Progenitor cell of endocrine pancreas (in vitro differentiated cells): ENCODE measurements around the gene SEPTIN8. TPM values are rescaled to one million over a fixed set of nuclear protein-coding genes. Genes with fewer than 3 reads are reported as not detected.

ENCODE experiments used
- DNase-seq: peaks from one replicate; pipeline ENCODE4 v3.0.0; 2021; ENCODE audit warnings: low spot score; ENCODE audit not compliant: unreplicated experiment
- H3K27ac Mint-ChIP-seq: 2 replicates; pipeline ENCODE4 v1.8.0; 2021; ENCODE audit warnings: mild to moderate bottlenecking, moderate library complexity, mixed read lengths
- H3K27me3 Mint-ChIP-seq: 2 replicates; pipeline ENCODE4 v1.8.0; 2021; ENCODE audit warnings: mixed read lengths
- H3K36me3 Mint-ChIP-seq: 2 replicates; pipeline ENCODE4 v1.8.0; 2022; ENCODE audit warnings: mixed read lengths; ENCODE audit not compliant: insufficient read depth
- H3K4me1 Mint-ChIP-seq: 2 replicates; pipeline ENCODE4 v1.8.0; 2021; ENCODE audit warnings: low read depth, mixed read lengths
- H3K4me3 Mint-ChIP-seq: 2 replicates; pipeline ENCODE4 v1.8.0; 2021; ENCODE audit warnings: low read depth, mild to moderate bottlenecking, moderate library complexity, mixed read lengths
- H3K9me3 Mint-ChIP-seq: 2 replicates; pipeline ENCODE4 v1.8.0; 2021; ENCODE audit warnings: low read depth, mixed read lengths
- total RNA-seq: library from RNA; stranded (reverse); gene quantifications from 2 replicates; pipeline ENCODE4 v1.2.1, GENCODE V29; 2021
- TF ChIP-seq, protein P1 (sequence below): fragments of 200-600 bp; sonication (generic); IDR thresholded peaks from one replicate; pipeline ENCODE4 v1.5.0; 2021; ENCODE audit warnings: antibody characterized with exemption, mild to moderate bottlenecking; ENCODE audit not compliant: unreplicated experiment

Gene SEPTIN8
- total RNA-seq, 1 donor from 2014 or later: 67.2 TPM

DNA sequence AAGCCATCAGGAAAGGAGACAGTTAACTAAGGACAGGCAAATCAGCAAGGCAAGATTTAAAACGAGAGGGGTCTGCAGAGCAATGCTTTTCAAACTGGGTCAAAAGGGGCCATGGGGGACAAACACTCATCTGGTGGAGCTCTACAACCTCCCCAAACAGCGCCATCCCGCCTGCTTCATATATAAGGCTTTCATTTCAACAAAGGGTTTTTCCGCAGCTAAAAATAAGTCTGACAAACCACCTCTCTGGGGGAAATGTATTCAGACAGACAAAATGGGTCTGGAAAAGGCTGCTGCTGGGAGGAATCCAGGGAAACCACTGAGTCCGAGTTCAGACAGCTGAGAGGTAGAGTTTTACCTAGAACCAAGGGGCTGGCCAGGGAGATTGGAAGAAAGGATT is 8.3 kb upstream of the SEPTIN8 start:
- no peak overlapping the region for H3K27ac Mint-ChIP-seq
- DNase-seq: no peak
- TF ChIP-seq, protein P1, sequence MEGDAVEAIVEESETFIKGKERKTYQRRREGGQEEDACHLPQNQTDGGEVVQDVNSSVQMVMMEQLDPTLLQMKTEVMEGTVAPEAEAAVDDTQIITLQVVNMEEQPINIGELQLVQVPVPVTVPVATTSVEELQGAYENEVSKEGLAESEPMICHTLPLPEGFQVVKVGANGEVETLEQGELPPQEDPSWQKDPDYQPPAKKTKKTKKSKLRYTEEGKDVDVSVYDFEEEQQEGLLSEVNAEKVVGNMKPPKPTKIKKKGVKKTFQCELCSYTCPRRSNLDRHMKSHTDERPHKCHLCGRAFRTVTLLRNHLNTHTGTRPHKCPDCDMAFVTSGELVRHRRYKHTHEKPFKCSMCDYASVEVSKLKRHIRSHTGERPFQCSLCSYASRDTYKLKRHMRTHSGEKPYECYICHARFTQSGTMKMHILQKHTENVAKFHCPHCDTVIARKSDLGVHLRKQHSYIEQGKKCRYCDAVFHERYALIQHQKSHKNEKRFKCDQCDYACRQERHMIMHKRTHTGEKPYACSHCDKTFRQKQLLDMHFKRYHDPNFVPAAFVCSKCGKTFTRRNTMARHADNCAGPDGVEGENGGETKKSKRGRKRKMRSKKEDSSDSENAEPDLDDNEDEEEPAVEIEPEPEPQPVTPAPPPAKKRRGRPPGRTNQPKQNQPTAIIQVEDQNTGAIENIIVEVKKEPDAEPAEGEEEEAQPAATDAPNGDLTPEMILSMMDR: no peak

DNA sequence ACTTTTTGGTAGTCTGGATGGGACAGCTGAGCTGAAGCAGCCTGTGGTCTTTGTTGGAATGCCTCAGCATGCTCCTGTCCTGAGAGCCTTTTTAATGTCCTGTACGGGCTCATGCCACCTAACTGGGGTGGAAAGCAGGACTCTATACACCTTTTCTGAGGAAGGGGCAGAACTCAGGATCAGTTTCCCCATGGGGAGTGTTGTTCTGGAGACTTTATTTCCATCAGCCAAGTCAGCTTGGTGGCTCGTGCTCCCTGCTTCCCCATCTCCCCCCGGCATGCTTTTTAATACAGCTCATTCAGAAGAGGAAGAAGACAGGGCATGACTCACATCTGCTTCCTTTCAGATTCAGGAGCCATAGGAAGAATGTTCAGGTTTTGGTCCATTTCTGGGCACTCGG is 5.1 kb upstream of the SEPTIN8 start:
- Mint-ChIP-seq H3K27ac (no peak overlapping the region), H3K9me3 (no peaks in the 10 kb centered on the region), H3K4me1 (peaks cover 5% of the 10 kb centered on the region), H3K4me3 (no peak overlapping the region), H3K36me3 (no peaks in the 10 kb centered on the region), H3K27me3 (peaks cover 56% of the 10 kb centered on the region)
- DNase-seq: no peak
- TF ChIP-seq, protein P1: no peak

More for the DNA sequence above, 8.3 kb upstream of the SEPTIN8 start:
- no peaks in the 10 kb centered on the region for H3K36me3 Mint-ChIP-seq
- H3K4me1 Mint-ChIP-seq: peaks cover 19% of the 10 kb centered on the region
- H3K27me3 Mint-ChIP-seq: peaks cover 33% of the 10 kb centered on the region
- no peak overlapping the region for H3K4me3 Mint-ChIP-seq
- no peaks in the 10 kb centered on the region for H3K9me3 Mint-ChIP-seq

DNA sequence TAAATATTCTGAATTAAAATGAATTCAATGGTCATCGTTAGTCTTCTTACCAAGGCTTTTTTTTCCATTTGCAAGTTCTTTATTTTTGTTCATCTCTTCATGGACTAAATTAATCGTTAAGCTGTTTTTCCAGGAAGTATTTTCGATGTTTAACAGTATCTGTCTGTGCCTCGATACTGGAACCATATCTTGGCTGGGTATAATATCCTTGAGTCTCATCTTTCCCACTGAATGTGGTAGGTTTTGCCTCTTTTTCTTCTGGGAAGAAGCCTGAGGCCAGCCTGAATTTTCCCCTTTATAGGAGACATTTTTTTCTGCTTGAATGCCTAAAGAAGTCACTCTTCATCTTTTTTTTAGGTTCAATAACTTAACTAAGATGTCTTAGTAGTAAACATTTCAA is 4.0 kb upstream of the SEPTIN8 start:
- Mint-ChIP-seq H3K4me1 (peaks cover 7% of the 10 kb centered on the region), H3K9me3 (no peaks in the 10 kb centered on the region), H3K27me3 (peaks cover 55% of the 10 kb centered on the region), H3K27ac (no peak overlapping the region), H3K4me3 (no peak overlapping the region), H3K36me3 (no peaks in the 10 kb centered on the region)
- DNase-seq: no peak
- TF ChIP-seq, protein P1: no peak

DNA sequence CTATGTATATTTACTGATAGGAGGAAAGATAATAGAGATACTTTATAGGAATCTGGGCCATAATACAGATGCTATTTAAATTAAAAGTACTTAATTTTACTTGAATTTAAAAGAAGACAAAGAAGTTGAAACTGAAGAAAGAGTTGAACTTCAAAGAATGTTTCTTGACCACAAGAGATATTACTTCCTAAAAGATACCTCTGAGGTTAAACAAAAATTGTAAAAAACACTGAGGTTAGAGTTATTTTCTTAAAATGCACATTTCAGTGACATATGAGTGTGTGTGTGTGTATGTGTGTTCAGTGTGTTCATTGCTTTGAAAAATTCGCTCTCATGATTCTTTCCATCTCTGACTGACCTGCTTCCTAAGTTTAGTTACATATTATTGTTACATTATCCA is 3.5 kb upstream of the SEPTIN8 start:
- H3K4me3 Mint-ChIP-seq: no peak overlapping the region
- peaks cover 9% of the 10 kb centered on the region for H3K4me1 Mint-ChIP-seq
- no peaks in the 10 kb centered on the region for H3K9me3 Mint-ChIP-seq
- DNase-seq: no peak
- TF ChIP-seq, protein P1: no peak
- peaks cover 50% of the 10 kb centered on the region for H3K27me3 Mint-ChIP-seq
- no peaks in the 10 kb centered on the region for H3K36me3 Mint-ChIP-seq
- H3K27ac Mint-ChIP-seq: no peak overlapping the region

DNA sequence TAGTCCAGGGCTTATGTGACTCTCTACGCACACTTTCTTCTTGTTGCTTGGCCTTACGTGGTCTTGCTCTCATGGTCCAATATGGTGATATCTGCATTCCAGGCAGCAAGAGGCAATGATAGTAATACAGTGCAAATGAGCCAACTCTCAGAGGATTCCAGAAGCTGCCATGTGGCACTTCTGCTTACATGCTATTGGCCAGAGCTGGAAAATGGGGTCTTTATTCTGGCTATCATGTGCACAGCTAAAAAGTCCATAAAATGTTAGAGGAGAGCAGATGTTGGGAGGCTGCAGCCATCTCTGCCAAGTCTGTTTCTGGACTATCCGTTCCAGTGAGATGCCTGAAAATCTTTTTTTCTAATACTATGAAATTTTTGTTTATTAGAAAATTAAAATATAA is 2.9 kb upstream of the SEPTIN8 start:
- Mint-ChIP-seq H3K4me1 (peaks cover 13% of the 10 kb centered on the region), H3K27me3 (peaks cover 44% of the 10 kb centered on the region), H3K4me3 (no peak overlapping the region), H3K27ac (no peak overlapping the region), H3K9me3 (no peaks in the 10 kb centered on the region), H3K36me3 (no peaks in the 10 kb centered on the region)
- TF ChIP-seq, protein P1: no peak
- no peak for DNase-seq
